A673 (cell line): Measurements from ENCODE around the gene RPL37A. TPM values are rescaled to one million over a fixed set of nuclear protein-coding genes. Genes with fewer than 3 reads are reported as not detected.

Experiments
- BruUV-seq: library from RNA; stranded (reverse); fragments of 400-500 nt; replicated peaks from 2 replicates; lab custom pipeline; 2021; lab: Mats Ljungman, UMichigan
- CTCF ChIA-PET: fragments of 300-600 bp; sonication (Branson Sonifier 250); formaldehyde crosslinking; loops from one replicate; lab custom pipeline; 2022; ENCODE audit warnings: antibody characterized with exemption; lab: Charles Lee
- POLR2A ChIA-PET: fragments of 300-600 bp; sonication (Branson Sonifier 250); formaldehyde crosslinking; loops from one replicate; lab custom pipeline; 2022; ENCODE audit warnings: antibody characterized with exemption; ENCODE audit not compliant: low non-redundant PET; lab: Charles Lee
- DNase-seq: peaks from one replicate; pipeline ENCODE4 v3.0.0-alpha.2; 2015; ENCODE audit warnings: low spot score
- H3K27ac ChIP-seq: fragments of 200-600 bp; sonication (generic); 2 replicates; pipeline ENCODE4 v1.5.1; 2016; ENCODE audit warnings: mixed run types, low read depth, mild to moderate bottlenecking, mixed read lengths, antibody characterized with exemption, low read length; ENCODE audit not compliant: poor library complexity, severe bottlenecking
- H3K27me3 ChIP-seq: fragments of 200-600 bp; sonication (generic); replicated peaks from 2 replicates; pipeline ENCODE4 v1.6.1; 2017; ENCODE audit warnings: mixed run types, low read depth, mild to moderate bottlenecking, mixed read lengths, antibody characterized with exemption, low read length; ENCODE audit not compliant: insufficient read depth, poor library complexity
- H3K36me3 ChIP-seq: fragments of 200-600 bp; sonication (generic); 2 replicates; pipeline ENCODE4 v1.6.1; 2016; ENCODE audit warnings: mixed run types, mild to moderate bottlenecking, mixed read lengths, antibody characterized with exemption, low read length; ENCODE audit not compliant: insufficient read depth, poor library complexity, severe bottlenecking
- H3K4me1 ChIP-seq: fragments of 200-600 bp; sonication (generic); 2 replicates; pipeline ENCODE4 v1.6.1; 2017; ENCODE audit warnings: mixed run types, mild to moderate bottlenecking, mixed read lengths, antibody characterized with exemption, low read length; ENCODE audit not compliant: insufficient read depth, poor library complexity, severe bottlenecking
- H3K4me3 ChIP-seq: fragments of 200-600 bp; sonication (generic); 2 replicates; pipeline ENCODE4 v1.5.1; 2016; ENCODE audit warnings: low read depth, mixed run types, mild to moderate bottlenecking, mixed read lengths, low read length; ENCODE audit not compliant: poor library complexity, severe bottlenecking
- H3K9me3 ChIP-seq: fragments of 200-600 bp; sonication (generic); 2 replicates; pipeline ENCODE4 v1.6.1; 2016; ENCODE audit warnings: mixed run types, low read depth, mild to moderate bottlenecking, mixed read lengths, antibody characterized with exemption, low read length; ENCODE audit not compliant: poor library complexity, severe bottlenecking
- CTCF ChIP-seq: fragments of 300-800, 200-600 bp; sonication (generic); conservative IDR thresholded peaks from 2 replicates; pipeline ENCODE4 v1.5.1; 2017; ENCODE audit warnings: low read depth, mild to moderate bottlenecking, antibody characterized with exemption, low read length, moderate library complexity, mixed read lengths
- EZH2 ChIP-seq: fragments of 200-600 bp; sonication (generic); IDR thresholded peaks from 2 replicates; pipeline ENCODE4 v1.6.1; 2017; ENCODE audit warnings: borderline replicate concordance, low read depth, mild to moderate bottlenecking, mixed read lengths, antibody characterized with exemption, low read length; ENCODE audit not compliant: poor library complexity, severe bottlenecking
- intact Hi-C: fragments of 100-400 bp; cut with micrococcal nuclease; formaldehyde crosslinking; loops from one replicate; pipeline ENCODE4 v1.10.0; 2022; ENCODE audit not compliant: unreplicated experiment
- total RNA-seq: library from RNA; stranded (reverse); gene quantifications from 2 replicates; pipeline ENCODE4 v1.2.3, GENCODE V29; 2021

Gene RPL37A
- total RNA-seq, 1 experiment from 2014 or later: 2,455 TPM

- CTCF ChIA-PET: no interaction called here
- intact Hi-C loops: no loop called here
- H3K27ac ChIP-seq: no peak overlapping the region
- POLR2A ChIA-PET: no interaction called here
- no peaks in the 10 kb centered on the region for H3K27me3 ChIP-seq
- no peak for DNase-seq
- BruUV-seq: no TSS peak
- peaks cover 81% of the 10 kb centered on the region for H3K36me3 ChIP-seq
- no peak for TF ChIP-seq EZH2
- TF ChIP-seq CTCF: no peak
- H3K4me3 ChIP-seq: no peak overlapping the region
- H3K9me3 ChIP-seq: no peaks in the 10 kb centered on the region
- H3K4me1 ChIP-seq: peaks cover 33% of the 10 kb centered on the region
Observed at GRCh38 chr2:216501854-216502253, 3.2 kb downstream of the RPL37A start.

- Histone ChIP-seq H3K27ac (peak overlapping the region; percentile 12), H3K27me3 (no peaks in the 10 kb centered on the region), H3K4me1 (peaks cover 32% of the 10 kb centered on the region), H3K9me3 (no peaks in the 10 kb centered on the region), H3K36me3 (peaks cover 87% of the 10 kb centered on the region), H3K4me3 (no peak overlapping the region)
- CTCF ChIA-PET: no interaction called here
- POLR2A ChIA-PET: no interaction called here
- intact Hi-C loops: no loop called here
- TF ChIP-seq EZH2: no peak
- no peak for TF ChIP-seq CTCF
- no peak for DNase-seq
- no TSS peak for BruUV-seq
Observed at GRCh38 chr2:216502381-216503158, 3.9 kb downstream of the RPL37A start.

- no TSS peak for BruUV-seq
- no peaks in the 10 kb centered on the region for H3K27me3 ChIP-seq
- H3K4me1 ChIP-seq: peaks cover 26% of the 10 kb centered on the region
- DNase-seq: no peak
- TF ChIP-seq EZH2 (no peak), CTCF (no peak)
- peak overlapping the region; percentile 12 for H3K27ac ChIP-seq
- peaks cover 87% of the 10 kb centered on the region for H3K36me3 ChIP-seq
- intact Hi-C loops: no loop called here
- CTCF ChIA-PET: no interaction called here
- no peak overlapping the region for H3K4me3 ChIP-seq
- POLR2A ChIA-PET: no interaction called here
- H3K9me3 ChIP-seq: no peaks in the 10 kb centered on the region
Observed at GRCh38 chr2:216503159-216503629, 4.5 kb downstream of the RPL37A start.
